SH-SY5Y (cell line): Measurements from ENCODE around the gene PIRT.

Experiments used
- GATA2 ChIP-seq: IDR thresholded peaks from 2 replicates; pipeline ENCODE4 v1.6.1; 2011; ENCODE audit warnings: mild to moderate bottlenecking, low read depth, low read length
- GATA3 ChIP-seq: IDR thresholded peaks from 2 replicates; pipeline ENCODE4 v1.6.1; 2011; ENCODE audit warnings: low read depth, mild to moderate bottlenecking, low read length, moderate library complexity

PIRT gene

DNA sequence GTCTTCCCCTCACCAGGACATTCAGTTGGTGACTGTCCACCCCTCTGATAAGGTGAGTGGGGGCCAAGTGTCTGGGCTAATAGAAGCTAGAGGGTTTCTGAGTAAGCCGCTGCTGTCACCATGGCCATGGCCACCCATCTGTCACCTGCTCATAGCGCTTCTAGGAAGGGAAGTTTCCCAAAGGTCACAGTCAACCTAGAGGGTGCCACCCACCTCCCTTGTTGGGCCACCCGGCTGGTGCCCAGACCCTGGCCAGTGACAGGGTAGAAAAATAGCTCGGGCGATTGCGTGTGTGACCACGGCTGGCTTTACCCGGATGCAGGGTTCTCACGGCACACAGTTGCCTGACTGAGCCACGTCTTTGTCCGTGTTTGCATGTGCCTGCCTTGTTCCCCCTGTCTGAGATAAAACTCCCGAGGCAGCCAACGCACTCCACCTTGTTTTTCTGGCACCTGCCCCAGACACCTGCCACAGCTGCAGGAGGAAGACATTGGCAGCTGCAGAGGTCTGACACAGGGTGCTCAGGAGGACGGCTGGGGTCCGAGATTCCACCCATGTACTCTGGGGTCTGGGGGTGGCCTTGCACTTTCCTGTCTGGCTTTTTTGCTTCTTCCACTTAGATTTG is 809 bp downstream of the PIRT start:
- TF ChIP-seq GATA2 (no peak), GATA3 (no peak)

GRCh38 chr17:10836145-10836544 is 1.7 kb downstream of the PIRT start:
- TF ChIP-seq GATA3 (no peak), GATA2 (no peak)

DNA sequence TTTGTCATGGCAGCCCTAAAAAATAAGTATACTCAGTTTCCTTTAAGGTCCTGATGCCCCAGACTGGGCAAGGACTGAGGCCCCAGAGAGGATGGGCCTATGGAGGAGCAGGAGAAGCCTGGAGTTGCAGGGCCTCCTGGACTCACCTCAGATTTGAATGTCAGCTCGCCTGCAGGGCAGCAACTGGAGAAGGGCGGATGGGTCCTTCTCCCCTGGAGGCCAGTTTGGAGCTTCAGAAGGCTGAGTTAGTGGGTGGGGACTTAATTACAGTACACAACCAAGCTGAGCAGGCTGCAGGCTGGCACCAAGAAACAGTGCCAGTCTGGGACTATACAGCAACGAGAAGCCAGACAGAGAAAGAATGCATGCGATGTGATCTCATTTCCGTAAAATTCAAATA is 6.2 kb downstream of the PIRT start:
- TF ChIP-seq GATA3, result no peak
- TF ChIP-seq GATA2, result no peak

DNA sequence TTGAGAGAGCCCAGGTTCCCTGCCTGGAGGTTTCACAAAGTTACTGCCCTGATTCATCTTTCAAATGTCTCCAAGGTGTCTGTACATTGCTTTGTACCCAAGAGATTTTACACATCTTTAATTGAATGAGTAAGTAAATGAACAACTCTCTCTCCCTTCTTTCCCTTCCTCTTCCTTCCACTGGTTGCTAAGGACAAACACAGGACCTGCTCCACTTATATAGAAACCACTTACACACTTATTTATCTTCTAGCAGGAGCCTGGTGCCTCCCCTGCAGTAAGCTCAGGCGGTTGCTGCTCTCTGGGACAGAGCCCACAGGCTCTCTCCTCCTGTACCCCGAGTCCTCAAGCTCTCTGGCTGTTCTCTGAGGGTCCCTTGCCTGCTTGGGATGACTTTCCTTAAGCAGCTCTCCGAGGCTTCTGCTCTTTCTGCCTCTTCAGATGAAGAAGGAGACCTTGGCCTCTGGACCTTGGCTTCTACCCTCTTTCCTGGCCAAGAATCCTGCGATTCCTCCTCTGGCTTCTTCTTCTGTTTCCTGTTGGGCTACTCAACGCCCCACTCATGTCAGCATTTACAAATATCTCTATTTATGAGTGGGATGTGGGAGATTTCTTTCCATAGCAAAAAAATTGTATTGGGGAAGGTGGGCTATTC is 9.9 kb downstream of the PIRT start:
- TF ChIP-seq GATA3, result no peak
- no peak for TF ChIP-seq GATA2

DNA sequence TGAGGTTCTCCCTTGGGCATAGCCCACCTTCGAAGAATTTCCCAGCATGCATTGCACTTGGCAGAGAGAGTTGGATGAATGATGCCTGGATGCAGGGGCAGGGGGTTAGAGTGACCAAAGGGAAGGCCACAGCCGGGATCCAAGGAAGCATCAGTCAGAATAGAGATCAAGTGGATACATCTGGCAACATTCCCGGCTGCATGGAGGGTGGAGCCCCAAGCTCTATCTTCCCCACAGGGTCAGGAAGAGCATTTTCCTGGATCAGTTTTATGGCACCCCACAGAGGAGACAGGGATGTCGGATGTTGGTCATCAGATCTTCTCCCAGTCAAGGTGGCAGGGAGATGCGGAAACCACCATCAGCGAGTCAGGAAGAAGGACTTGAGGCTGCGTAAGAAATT is 13.0 kb downstream of the PIRT start:
- TF ChIP-seq GATA3 (no peak), GATA2 (no peak)

DNA sequence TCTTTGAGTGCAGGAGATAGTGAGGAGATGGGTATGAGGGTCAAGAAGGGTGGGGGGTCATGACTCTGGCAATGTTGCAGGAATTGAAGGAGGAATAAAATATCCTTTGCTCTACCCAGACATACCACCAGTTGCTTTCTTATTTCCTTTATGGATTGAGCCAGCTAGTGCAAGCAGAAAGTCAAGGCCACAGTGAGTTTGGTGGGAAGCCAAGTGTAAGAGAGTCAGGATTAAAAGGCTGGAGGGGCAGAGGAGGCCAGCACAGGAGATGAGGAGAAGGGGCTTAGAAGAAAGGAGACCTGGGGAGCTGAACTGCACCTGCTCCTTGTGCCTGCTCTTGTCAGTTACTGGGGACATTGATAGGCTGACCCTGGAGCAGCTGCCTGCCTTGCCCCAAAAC is 16.1 kb downstream of the PIRT start:
- TF ChIP-seq GATA2 (no peak), GATA3 (no peak)

GRCh38 chr17:10821054-10821453 is 16.8 kb downstream of the PIRT start:
- no peak for TF ChIP-seq GATA3
- TF ChIP-seq GATA2, result no peak

- TF ChIP-seq GATA3, result no peak
- no peak for TF ChIP-seq GATA2
Measured at GRCh38 chr17:10815319-10815718, 22.6 kb downstream of the PIRT start.

- TF ChIP-seq GATA2 (no peak), GATA3 (no peak)
Measured at GRCh38 chr17:10814075-10814474, 23.8 kb downstream of the PIRT start.

GRCh38 chr17:10812674-10813073 is 25.2 kb downstream of the PIRT start:
- TF ChIP-seq GATA3 (no peak), GATA2 (no peak)

DNA sequence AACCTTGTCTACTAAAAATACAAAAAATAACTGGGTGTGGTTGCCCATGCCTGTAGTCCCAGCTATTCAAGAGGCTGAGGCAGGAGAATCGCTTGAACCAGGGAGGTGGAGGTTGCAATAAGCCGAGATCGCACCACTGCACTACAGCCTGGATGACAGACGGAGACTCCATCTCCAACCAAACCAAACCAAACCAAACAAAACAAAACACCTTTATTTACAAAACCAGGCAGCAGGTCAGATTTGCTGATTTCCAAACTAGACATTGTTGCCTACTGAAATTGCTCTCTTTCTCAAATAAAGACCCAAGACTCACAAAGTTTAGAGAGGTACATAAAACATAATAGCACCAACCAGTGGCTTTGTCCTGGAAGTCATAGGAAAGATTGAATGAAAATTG is 28.3 kb downstream of the PIRT start:
- TF ChIP-seq GATA2, result no peak
- TF ChIP-seq GATA3, result no peak

- TF ChIP-seq GATA3 (no peak), GATA2 (no peak)
Measured at GRCh38 chr17:10807704-10808128, 30.2 kb downstream of the PIRT start.

DNA sequence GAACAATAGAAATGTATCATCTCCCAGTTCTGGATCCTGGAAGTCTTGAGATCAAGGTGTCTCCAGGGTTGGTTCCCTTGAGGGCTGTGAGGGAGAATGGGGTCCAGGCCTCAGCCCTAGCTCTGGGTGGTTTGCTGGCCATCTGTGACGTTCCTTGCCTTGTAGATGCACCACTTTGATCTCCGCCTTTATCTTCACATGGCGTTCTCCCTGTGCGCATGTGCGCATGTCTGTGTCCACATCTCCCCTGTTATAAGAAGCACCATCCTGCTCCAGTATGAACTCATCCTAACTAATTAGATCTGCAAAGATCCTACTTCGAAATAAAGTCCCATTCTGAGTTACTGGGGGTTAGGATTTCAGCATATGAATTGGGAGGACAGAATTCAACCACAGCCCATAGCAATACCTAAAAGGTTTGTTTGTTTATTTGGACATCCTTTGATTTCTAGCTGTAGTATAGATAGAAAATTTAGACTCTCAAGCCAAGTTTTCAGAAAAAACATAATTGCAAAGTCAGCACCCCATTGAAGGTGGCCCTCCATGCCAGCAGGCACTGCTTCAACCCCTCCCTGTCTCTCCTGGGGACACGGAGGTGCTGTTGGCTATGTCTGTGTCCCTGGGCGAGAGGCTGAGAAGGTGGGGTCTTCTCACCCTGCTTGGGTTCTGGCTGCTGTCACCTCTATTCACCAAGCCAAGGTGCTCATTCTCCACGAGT is 31.2 kb downstream of the PIRT start:
- TF ChIP-seq GATA3 (no peak), GATA2 (no peak)

DNA sequence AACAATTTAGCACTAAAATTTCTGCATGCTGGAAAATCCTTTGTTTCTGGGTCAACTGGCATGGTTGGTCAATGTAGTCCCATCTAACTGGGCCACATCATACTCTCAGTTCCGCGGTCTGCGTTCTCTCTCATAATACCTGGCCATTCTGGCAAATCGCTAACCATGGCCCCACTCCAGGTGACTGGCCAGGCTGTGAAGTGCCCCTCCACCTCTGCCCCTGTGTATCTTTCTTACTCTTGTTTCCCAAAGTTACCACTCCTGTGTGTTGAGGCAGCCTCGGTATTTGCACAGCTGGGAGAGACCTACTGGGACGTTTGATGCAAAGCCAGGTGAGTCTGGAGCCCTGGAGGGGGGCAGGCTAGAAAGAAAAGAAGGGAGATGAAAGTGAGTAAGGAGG is 32.0 kb downstream of the PIRT start:
- TF ChIP-seq GATA3 (no peak), GATA2 (no peak)

- TF ChIP-seq GATA3 (no peak), GATA2 (no peak)
Measured at GRCh38 chr17:10804546-10804945, 33.3 kb downstream of the PIRT start.
